H1 (cell line): Measurements from ENCODE around the gene KLHL2. TPM values are rescaled to one million over a fixed set of nuclear protein-coding genes. Genes with fewer than 3 reads are reported as not detected.

Experiments used
- CTCF ChIA-PET: fragments of 300-600 bp; sonication (Branson Sonifier 250); formaldehyde crosslinking; loops from one replicate; lab custom pipeline; 2021; ENCODE audit not compliant: partially characterized antibody; lab: Charles Lee
- POLR2A ChIA-PET: fragments of 300-600 bp; sonication (Branson Sonifier 250); formaldehyde crosslinking; loops from one replicate; lab custom pipeline; 2021; ENCODE audit warnings: inconsistent platforms; ENCODE audit not compliant: partially characterized antibody; lab: Charles Lee
- DNase-seq, 2 experiments: peaks; one replicate each; pipeline versions ENCODE4 v3.0.0 to v3.0.0-alpha.2; 2010 to 2022; ENCODE audit warnings: low spot score in 2 of 2, low read depth in 1 of 2, mixed read lengths in 1 of 2
- FAIRE-seq: peaks from 2 replicates; lab custom pipeline; 2011; peaks lifted over from hg19 to GRCh38; lab: Jason Lieb, UNC
- H2AFZ ChIP-seq: 2 replicates; pipeline ENCODE4 v1.8.1; 2012; ENCODE audit warnings: low read length, inconsistent platforms
- H2AK5ac ChIP-seq: 2 replicates; pipeline ENCODE4 v1.6.1; 2013; ENCODE audit warnings: low read depth, low read length
- H2BK120ac ChIP-seq: replicated peaks from 2 replicates; pipeline ENCODE3; 2013; ENCODE audit warnings: low read depth, low read length, inconsistent platforms
- H2BK12ac ChIP-seq: 2 replicates; pipeline ENCODE4 v1.6.1; 2013; ENCODE audit warnings: low read depth, low read length
- H2BK15ac ChIP-seq: 2 replicates; pipeline ENCODE4 v1.6.1; 2013; ENCODE audit warnings: low read length
- H2BK20ac ChIP-seq: 2 replicates; pipeline ENCODE4 v1.6.1; 2013; ENCODE audit warnings: low read length
- H2BK5ac ChIP-seq: 2 replicates; pipeline ENCODE4 v1.6.1; 2013; ENCODE audit warnings: low read depth, low read length
- H3K14ac ChIP-seq: 2 replicates; pipeline ENCODE4 v1.6.1; 2013; ENCODE audit warnings: inconsistent platforms; ENCODE audit not compliant: insufficient read length
- H3K18ac ChIP-seq: 2 replicates; pipeline ENCODE4 v1.6.1; 2013; ENCODE audit warnings: low read length; ENCODE audit errors: extremely low read depth
- H3K23ac ChIP-seq: 2 replicates; pipeline ENCODE4 v1.6.1; 2013; ENCODE audit warnings: inconsistent platforms; ENCODE audit not compliant: insufficient read length
- H3K23me2 ChIP-seq: 2 replicates; pipeline ENCODE4 v1.6.1; 2013; ENCODE audit warnings: low read depth, low read length
- H3K27ac ChIP-seq: 2 replicates; pipeline ENCODE4 v1.6.1; 2011; ENCODE audit warnings: low read depth, low read length, inconsistent platforms
- H3K27me3 ChIP-seq, 4 experiments: replicated peaks in 1 of 4; 1 replicate in 1 of 4; 2 replicates in 3 of 4; pipeline versions ENCODE4 v1.6.1 to v1.8.1; 2011 to 2013; ENCODE audit warnings: low read length in 3 of 4, mild to moderate bottlenecking in 3 of 4, inconsistent platforms in 2 of 4, mixed read lengths in 2 of 4, moderate library complexity in 1 of 4; ENCODE audit not compliant: control insufficient read depth in 3 of 4, insufficient read depth in 3 of 4; ENCODE audit errors: extremely low read depth in 1 of 4
- H3K36me3 ChIP-seq, 4 experiments: 2 replicates each; pipeline versions ENCODE4 v1.6.1 to v1.8.1; 2011 to 2013; ENCODE audit warnings: mild to moderate bottlenecking in 4 of 4, low read length in 3 of 4, moderate library complexity in 2 of 4, control low read depth in 1 of 4, inconsistent platforms in 1 of 4; ENCODE audit not compliant: insufficient read depth in 4 of 4, control insufficient read depth in 2 of 4
- H3K4ac ChIP-seq: replicated peaks from 2 replicates; pipeline ENCODE3; 2013; ENCODE audit warnings: low read length, low read depth, mixed read lengths, inconsistent platforms; ENCODE audit not compliant: insufficient read length
- H3K4me1 ChIP-seq, 4 experiments: replicated peaks in 1 of 4; 1 replicate in 1 of 4; 2 replicates in 3 of 4; pipeline versions ENCODE4 v1.6.1 to v1.8.1; 2011 to 2013; ENCODE audit warnings: low read length in 3 of 4, inconsistent platforms in 2 of 4, mixed read lengths in 1 of 4; ENCODE audit not compliant: insufficient read depth in 4 of 4, control insufficient read depth in 3 of 4
- H3K4me2 ChIP-seq, 2 experiments: 2 replicates each; pipeline versions ENCODE4 v1.6.1 to v1.8.1; 2011 to 2013; ENCODE audit warnings: low read depth in 2 of 2, low read length in 2 of 2, control low read depth in 1 of 2, inconsistent platforms in 1 of 2, mild to moderate bottlenecking in 1 of 2; ENCODE audit not compliant: insufficient read depth in 1 of 2
- H3K4me3 ChIP-seq, 4 experiments: fragments of 200-600, 300-600 bp in 1 of 4; sonication (generic), shearing (Covaris generic), sonication (Bioruptor Twin) in 1 of 4; 2 replicates each; pipeline versions ENCODE4 v1.5.1 to v1.8.1; 2011 to 2016; ENCODE audit warnings: low read length in 4 of 4, low read depth in 3 of 4, control low read depth in 2 of 4, inconsistent platforms in 2 of 4, mild to moderate bottlenecking in 2 of 4, mixed read lengths in 1 of 4, moderate library complexity in 1 of 4; ENCODE audit not compliant: insufficient read depth in 2 of 4; ENCODE audit errors: extremely low read depth in 1 of 4
- H3K56ac ChIP-seq: replicated peaks from 2 replicates; pipeline ENCODE3; 2013; ENCODE audit warnings: low read depth, mild to moderate bottlenecking, mixed read lengths, low read length, inconsistent platforms; ENCODE audit not compliant: insufficient read length
- H3K79me1 ChIP-seq: 2 replicates; pipeline ENCODE4 v1.6.1; 2013; ENCODE audit warnings: low read depth, low read length, control low read depth
- H3K79me2 ChIP-seq, 2 experiments: 2 replicates each; pipeline versions ENCODE4 v1.6.1 to v1.8.1; 2012 to 2013; ENCODE audit warnings: low read length in 2 of 2, mild to moderate bottlenecking in 2 of 2, inconsistent platforms in 1 of 2; ENCODE audit not compliant: insufficient read depth in 2 of 2, control insufficient read depth in 1 of 2
- H3K9ac ChIP-seq, 4 experiments: replicated peaks in 1 of 4; 1 replicate in 1 of 4; 2 replicates in 3 of 4; pipeline versions ENCODE4 v1.6.1 to v1.8.1; 2011 to 2013; ENCODE audit warnings: low read depth in 3 of 4, low read length in 3 of 4, control low read depth in 2 of 4, mild to moderate bottlenecking in 2 of 4, moderate library complexity in 2 of 4, inconsistent platforms in 1 of 4; ENCODE audit errors: extremely low read depth in 1 of 4
- H3K9me3 ChIP-seq, 2 experiments: 2 replicates each; pipeline versions ENCODE4 v1.6.1 to v1.8.1; 2012 to 2013; ENCODE audit warnings: mild to moderate bottlenecking in 2 of 2, moderate library complexity in 2 of 2, control low read depth in 1 of 2, inconsistent platforms in 1 of 2, low read depth in 1 of 2, low read length in 1 of 2, mixed read lengths in 1 of 2; ENCODE audit not compliant: insufficient read depth in 2 of 2
- H4K20me1 ChIP-seq, 2 experiments: replicated peaks in 1 of 2; 2 replicates each; pipeline versions ENCODE3 to v1.8.1; 2011 to 2013; ENCODE audit warnings: inconsistent platforms in 2 of 2, low read length in 2 of 2, mild to moderate bottlenecking in 1 of 2; ENCODE audit not compliant: insufficient read depth in 2 of 2, control insufficient read depth in 1 of 2
- H4K5ac ChIP-seq: 2 replicates; pipeline ENCODE4 v1.6.1; 2013; ENCODE audit warnings: low read length, low read depth, mixed read lengths, inconsistent platforms; ENCODE audit not compliant: insufficient read length
- H4K8ac ChIP-seq: 2 replicates; pipeline ENCODE4 v1.8.0; 2013; ENCODE audit warnings: mild to moderate bottlenecking, moderate library complexity, low read length, inconsistent platforms; ENCODE audit not compliant: insufficient read depth; ENCODE audit errors: extremely low read depth
- H4K91ac ChIP-seq: replicated peaks from 2 replicates; pipeline ENCODE3; 2013; ENCODE audit warnings: low read length, mixed read lengths, inconsistent platforms; ENCODE audit not compliant: insufficient read length
- SP2 ChIP-seq: IDR thresholded peaks from 2 replicates; pipeline ENCODE4 v1.6.1; 2012; ENCODE audit warnings: mild to moderate bottlenecking, low read length, inconsistent platforms
- WGBS, 2 experiments: shearing (Covaris generic) in 1 of 2; methylation state at CpG; one replicate each; pipeline versions ENCODE4 v1.1.6 to v1.1.7; 2013 to 2015; ENCODE audit warnings: low lambda C conversion rate in 2 of 2, mixed read lengths in 2 of 2, inconsistent platforms in 1 of 2, low coverage in 1 of 2, missing lambda C conversion rate in 1 of 2; ENCODE audit not compliant: insufficient replicate concordance in 2 of 2, insufficient coverage in 1 of 2, insufficient read length in 1 of 2; ENCODE audit errors: extremely low coverage in 1 of 2, missing lambda C conversion rate in 1 of 2; 5-methylcytosine and 5-hydroxymethylcytosine counted together
- polyA plus RNA-seq, 7 experiments: library from polyadenylated mRNA; depleted of rRNA in 3 of 7; stranded (reverse) in 5 of 7; unstranded in 2 of 7; fragments of >200 nt in 5 of 7; fragments of 200-250 nt in 2 of 7; gene quantifications; 1 replicate in 5 of 7; 2 replicates in 1 of 7; 4 replicates in 1 of 7; pipeline versions ENCODE4 v1.2.1 to v1.2.3, GENCODE V29; 2011 to 2013; ENCODE audit warnings: missing spikeins in 2 of 7, mixed read lengths in 2 of 7
- total RNA-seq: library from RNA; stranded (reverse); fragmentation: NEBNext Ultra II Directional; extraction: Animal tissue kit (Norgen Biotek cat#: 25700); gene quantifications from 2 replicates; pipeline ENCODE4 v1.2.1, GENCODE V29; 2021

KLHL2 gene
- total and polyA plus RNA-seq, 2 of the 8 experiments (the other 6 are each of a cell fraction or from before 2014, with no cell fraction given): 5.2 to 12.0 TPM

DNA sequence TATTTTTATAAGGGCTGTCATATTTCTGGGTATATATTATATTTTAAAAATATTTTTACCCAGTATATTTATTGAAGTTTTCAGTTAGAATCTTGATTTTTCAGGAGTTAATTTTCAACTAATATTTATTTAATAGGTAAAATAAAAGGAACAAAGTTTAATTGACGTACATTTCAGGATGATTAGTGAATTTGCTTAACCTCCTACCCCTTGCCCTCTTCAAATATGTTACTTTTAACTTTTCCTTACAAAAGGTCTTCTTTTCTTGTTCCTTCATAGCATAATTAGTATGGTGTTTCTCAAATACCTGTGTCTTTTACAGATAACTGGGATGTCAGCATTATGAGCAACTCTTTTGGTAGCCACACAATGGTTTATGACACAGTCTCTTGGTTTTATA lies 95.3 kb downstream of the KLHL2 start:
- Histone ChIP-seq H3K23me2 (no peaks in the 10 kb centered on the region), H4K20me1 (no peaks in the 10 kb centered on the region), H4K5ac (no peak overlapping the region), H4K8ac (no peak overlapping the region), H2BK5ac (no peak overlapping the region), H3K18ac (no peak overlapping the region), H3K79me2 (no peaks in the 10 kb centered on the region), H4K91ac (no peak overlapping the region), H2BK12ac (no peak overlapping the region), H3K4me1 (no peaks in the 10 kb centered on the region), H3K27ac (no peak overlapping the region), H3K9ac (no peak overlapping the region), H2AK5ac (no peak overlapping the region), H3K36me3 (peaks cover 0 to 3% (median 1%) of the 10 kb centered on the region in 4 experiments; a peak in 1 of 8 replicates), H3K4me3 (no peak overlapping the region), H3K27me3 (peaks cover 0 to 1% (median 0%) of the 10 kb centered on the region in 4 experiments; a peak in 1 of 7 replicates), H2BK120ac (no peak overlapping the region), H2BK15ac (no peak overlapping the region), H3K4ac (no peak overlapping the region), H3K14ac (no peak overlapping the region), H2AFZ (no peak overlapping the region), H3K79me1 (no peaks in the 10 kb centered on the region), H3K9me3 (no peaks in the 10 kb centered on the region), H3K56ac (no peak overlapping the region), H3K23ac (no peak overlapping the region), H3K4me2 (no peak overlapping the region), H2BK20ac (no peak overlapping the region)
- DNase-seq: no peak
- no peak for FAIRE-seq
- ChIA-PET POLR2A (no interaction called here), CTCF (no interaction called here)
- 85% methylated on average over 1 of the region's 1 CpG; no CpG with 5 or more reads in 1 of the 2 experiments for WGBS, 2 experiments
- TF ChIP-seq SP2: no peak
